H9 (cell line): ENCODE measurements around the gene LIPC. TPM values are rescaled to one million over a fixed set of nuclear protein-coding genes. Genes with fewer than 3 reads are reported as not detected.

Experiments
- DNase-seq: peaks from one replicate; pipeline ENCODE4 v3.0.0-alpha.2; 2017
- H2AFZ ChIP-seq: one replicate; pipeline ENCODE4 v1.6.1; 2013; ENCODE audit warnings: mild to moderate bottlenecking, low read length, control low read depth, moderate library complexity
- H2AK5ac ChIP-seq: 2 replicates; pipeline ENCODE4 v1.6.1; 2013; ENCODE audit warnings: low read length, control low read depth, mixed read lengths; ENCODE audit not compliant: insufficient read length
- H2BK120ac ChIP-seq: one replicate; pipeline ENCODE4 v1.6.1; 2013; ENCODE audit warnings: low read depth, mild to moderate bottlenecking, low read length, control low read depth, inconsistent platforms; ENCODE audit not compliant: poor library complexity, severe bottlenecking
- H2BK12ac ChIP-seq: 2 replicates; pipeline ENCODE4 v1.6.1; 2013; ENCODE audit warnings: low read length, control low read depth, mixed read lengths, low read depth; ENCODE audit not compliant: insufficient read length
- H2BK15ac ChIP-seq: 2 replicates; pipeline ENCODE4 v1.6.1; 2013; ENCODE audit warnings: low read depth, low read length, control low read depth
- H2BK20ac ChIP-seq: one replicate; pipeline ENCODE4 v1.6.1; 2013; ENCODE audit warnings: low read depth, mild to moderate bottlenecking, low read length, control low read depth, inconsistent platforms; ENCODE audit not compliant: poor library complexity, severe bottlenecking
- H2BK5ac ChIP-seq: 2 replicates; pipeline ENCODE4 v1.6.1; 2013; ENCODE audit warnings: low read length, control low read depth, mixed read lengths; ENCODE audit not compliant: insufficient read length
- H3K14ac ChIP-seq: 2 replicates; pipeline ENCODE4 v1.6.1; 2013; ENCODE audit warnings: low read length, control low read depth; ENCODE audit not compliant: insufficient read depth
- H3K18ac ChIP-seq: 2 replicates; pipeline ENCODE4 v1.6.1; 2013; ENCODE audit warnings: low read depth, mild to moderate bottlenecking, mixed read lengths, low read length, control low read depth; ENCODE audit not compliant: insufficient read length
- H3K23ac ChIP-seq: 2 replicates; pipeline ENCODE4 v1.6.1; 2013; ENCODE audit warnings: low read length, control low read depth, mixed read lengths, low read depth; ENCODE audit not compliant: insufficient read length
- H3K23me2 ChIP-seq: 2 replicates; pipeline ENCODE4 v1.6.1; 2013; ENCODE audit warnings: low read depth, mild to moderate bottlenecking, mixed read lengths, low read length, control low read depth; ENCODE audit not compliant: insufficient read length, poor library complexity, severe bottlenecking
- H3K27ac ChIP-seq: 2 replicates; pipeline ENCODE4 v1.5.1; 2013; ENCODE audit warnings: low read length, control low read depth, mixed read lengths, low read depth; ENCODE audit not compliant: insufficient read length
- H3K27me3 ChIP-seq: 2 replicates; pipeline ENCODE4 v1.6.1; 2013; ENCODE audit warnings: low read length, control low read depth, inconsistent platforms; ENCODE audit not compliant: insufficient read depth
- H3K4ac ChIP-seq: 2 replicates; pipeline ENCODE4 v1.6.1; 2013; ENCODE audit warnings: low read depth, mild to moderate bottlenecking, control low read depth, inconsistent platforms, low read length, moderate library complexity
- H3K4me1 ChIP-seq: 2 replicates; pipeline ENCODE4 v1.6.1; 2013; ENCODE audit warnings: low read length, control low read depth, inconsistent platforms; ENCODE audit not compliant: insufficient read depth
- H3K4me2 ChIP-seq: 2 replicates; pipeline ENCODE4 v1.6.1; 2013; ENCODE audit warnings: low read length, control low read depth, mixed read lengths; ENCODE audit not compliant: insufficient read length, insufficient read depth
- H3K56ac ChIP-seq: 2 replicates; pipeline ENCODE4 v1.6.1; 2013; ENCODE audit warnings: low read depth, mild to moderate bottlenecking, mixed read lengths, low read length, control low read depth; ENCODE audit not compliant: insufficient read length
- H3K79me1 ChIP-seq: 2 replicates; pipeline ENCODE4 v1.6.1; 2013; ENCODE audit warnings: low read depth, mild to moderate bottlenecking, moderate library complexity, low read length, control low read depth, inconsistent platforms; ENCODE audit not compliant: insufficient read depth, poor library complexity, severe bottlenecking
- H3K79me2 ChIP-seq: 2 replicates; pipeline ENCODE4 v1.6.1; 2013; ENCODE audit warnings: low read length, control low read depth, inconsistent platforms; ENCODE audit not compliant: insufficient read depth
- H3K9ac ChIP-seq: 2 replicates; pipeline ENCODE4 v1.6.1; 2013; ENCODE audit warnings: low read length, control low read depth, mixed read lengths; ENCODE audit not compliant: insufficient read length; ENCODE audit errors: extremely low read depth
- H3K9me3 ChIP-seq: one replicate; pipeline ENCODE4 v1.6.1; 2013; ENCODE audit warnings: low read depth, low read length, inconsistent platforms; ENCODE audit not compliant: control insufficient read depth
- H3T11ph ChIP-seq: one replicate; pipeline ENCODE4 v1.6.1; 2013; ENCODE audit warnings: mild to moderate bottlenecking, low read length, control low read depth, inconsistent platforms
- H4K20me1 ChIP-seq: one replicate; pipeline ENCODE4 v1.6.1; 2013; ENCODE audit not compliant: control insufficient read depth, insufficient read length, insufficient read depth
- H4K5ac ChIP-seq: 2 replicates; pipeline ENCODE4 v1.6.1; 2013; ENCODE audit warnings: low read depth, mild to moderate bottlenecking, mixed read lengths, low read length, control low read depth; ENCODE audit not compliant: insufficient read length
- H4K8ac ChIP-seq: replicated peaks from 2 replicates; pipeline ENCODE4 v1.6.1; 2013; ENCODE audit warnings: low read length, control low read depth, mixed read lengths, low read depth; ENCODE audit not compliant: insufficient read length
- H4K91ac ChIP-seq: 2 replicates; pipeline ENCODE4 v1.6.1; 2013; ENCODE audit warnings: low read depth, mild to moderate bottlenecking, moderate library complexity, mixed read lengths, low read length, control low read depth; ENCODE audit not compliant: insufficient read length
- H3K27ac Mint-ChIP-seq, 3 experiments: 2 replicates in 2 of 3; 3 replicates in 1 of 3; pipeline ENCODE4 v1.8.0; 2020 to 2021; ENCODE audit warnings: mixed read lengths in 3 of 3, mild to moderate bottlenecking in 1 of 3, moderate library complexity in 1 of 3
- H3K27me3 Mint-ChIP-seq: 2 replicates; pipeline ENCODE4 v1.8.0; 2021; ENCODE audit warnings: low read depth, mild to moderate bottlenecking, moderate library complexity, mixed read lengths
- H3K36me3 Mint-ChIP-seq, 3 experiments: 2 replicates in 2 of 3; 3 replicates in 1 of 3; pipeline ENCODE4 v1.8.0; 2020 to 2021; ENCODE audit warnings: low read depth in 3 of 3, mixed read lengths in 3 of 3; ENCODE audit not compliant: insufficient read depth in 1 of 3
- H3K4me1 Mint-ChIP-seq, 2 experiments: 2 replicates each; pipeline ENCODE4 v1.8.0; 2020; ENCODE audit warnings: mixed read lengths in 2 of 2
- H3K4me3 Mint-ChIP-seq, 2 experiments: 2 replicates in 1 of 2; 3 replicates in 1 of 2; pipeline ENCODE4 v1.8.0; 2020 to 2021; ENCODE audit warnings: mild to moderate bottlenecking in 2 of 2, mixed read lengths in 2 of 2, moderate library complexity in 1 of 2
- H3K9me3 Mint-ChIP-seq, 2 experiments: 2 replicates in 1 of 2; 3 replicates in 1 of 2; pipeline ENCODE4 v1.8.0; 2020; ENCODE audit warnings: mild to moderate bottlenecking in 2 of 2, mixed read lengths in 2 of 2, moderate library complexity in 1 of 2
- WGBS: extraction: QIAGEN DNeasy Blood & Tissue Kit; methylation state at CpG from one replicate; pipeline ENCODE4 v1.1.7; 2013; ENCODE audit warnings: missing lambda C conversion rate, low lambda C conversion rate, mixed read lengths; ENCODE audit not compliant: insufficient read length; ENCODE audit errors: extremely low coverage; 5-methylcytosine and 5-hydroxymethylcytosine counted together
- total RNA-seq: library from RNA; stranded (reverse); gene quantifications from 2 replicates; pipeline ENCODE4 v1.2.1, GENCODE V29; 2021
- TF ChIP-seq, protein P1 (sequence below): fragments of 200-600 bp; sonication (generic); conservative IDR thresholded peaks from 3 replicates; pipeline ENCODE4 v1.8.0; 2021; ENCODE audit warnings: antibody characterized with exemption, mild to moderate bottlenecking

LIPC gene
- total RNA-seq, 1 experiment from 2014 or later, result not detected

DNA sequence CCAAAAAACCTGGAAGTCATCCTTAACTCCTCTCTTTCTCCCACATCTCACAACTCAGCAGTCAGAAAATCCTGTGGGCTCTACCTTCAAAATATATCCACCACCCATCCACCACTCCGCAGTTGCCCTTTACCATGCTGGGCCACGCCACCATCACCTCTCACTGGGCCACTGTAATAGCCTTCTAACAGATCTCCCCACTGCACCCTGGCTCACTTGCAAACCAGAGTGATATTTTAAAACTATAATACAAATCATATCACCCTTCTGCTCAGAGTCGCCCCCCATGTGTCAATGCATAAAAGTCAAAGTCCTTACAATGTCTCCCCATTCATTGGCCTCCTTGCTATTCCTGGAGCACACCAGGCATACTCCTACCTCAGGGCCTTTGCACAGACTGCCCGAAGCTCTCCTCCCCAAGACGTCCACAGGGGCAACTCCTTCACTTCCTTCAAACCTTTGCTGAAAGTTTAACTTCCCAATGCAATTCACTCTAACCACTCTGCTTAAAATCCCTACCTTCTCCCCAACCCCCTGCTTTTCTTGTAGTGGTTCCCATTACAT lies 1.5 kb upstream of the LIPC start:
- Histone ChIP-seq H2BK12ac (no peak overlapping the region), H3K79me2 (no peaks in the 10 kb centered on the region), H3K4ac (no peak overlapping the region), H3K56ac (no peak overlapping the region), H3K23ac (no peak overlapping the region), H3K23me2 (no peaks in the 10 kb centered on the region), H2AFZ (no peak overlapping the region), H3K79me1 (no peaks in the 10 kb centered on the region), H3K4me2 (no peak overlapping the region), H2BK5ac (no peak overlapping the region), H4K20me1 (no peaks in the 10 kb centered on the region), H4K91ac (no peak overlapping the region), H2BK15ac (no peak overlapping the region), H3K9me3 (no peaks in the 10 kb centered on the region), H3K14ac (no peak overlapping the region), H3T11ph (no peak overlapping the region), H2AK5ac (no peak overlapping the region), H3K27me3 (no peaks in the 10 kb centered on the region), H4K8ac (no peak overlapping the region), H2BK20ac (no peak overlapping the region), H3K9ac (no peak overlapping the region), H2BK120ac (no peak overlapping the region), H3K27ac (no peak overlapping the region), H4K5ac (no peak overlapping the region), H3K18ac (no peak overlapping the region), H3K4me1 (no peaks in the 10 kb centered on the region)
- Mint-ChIP-seq H3K36me3 (no peaks in the 10 kb centered on the region), H3K4me1 (peaks cover 9 to 11% of the 10 kb centered on the region in 2 experiments; a peak in 3 of 4 replicates), H3K4me3 (no peak overlapping the region), H3K9me3 (no peaks in the 10 kb centered on the region), H3K27ac (no peak overlapping the region), H3K27me3 (no peaks in the 10 kb centered on the region; the same call in 1 of the 2 replicates)
- no CpG with 5 or more reads among the region's 5 CpGs for WGBS
- TF ChIP-seq, protein P1, sequence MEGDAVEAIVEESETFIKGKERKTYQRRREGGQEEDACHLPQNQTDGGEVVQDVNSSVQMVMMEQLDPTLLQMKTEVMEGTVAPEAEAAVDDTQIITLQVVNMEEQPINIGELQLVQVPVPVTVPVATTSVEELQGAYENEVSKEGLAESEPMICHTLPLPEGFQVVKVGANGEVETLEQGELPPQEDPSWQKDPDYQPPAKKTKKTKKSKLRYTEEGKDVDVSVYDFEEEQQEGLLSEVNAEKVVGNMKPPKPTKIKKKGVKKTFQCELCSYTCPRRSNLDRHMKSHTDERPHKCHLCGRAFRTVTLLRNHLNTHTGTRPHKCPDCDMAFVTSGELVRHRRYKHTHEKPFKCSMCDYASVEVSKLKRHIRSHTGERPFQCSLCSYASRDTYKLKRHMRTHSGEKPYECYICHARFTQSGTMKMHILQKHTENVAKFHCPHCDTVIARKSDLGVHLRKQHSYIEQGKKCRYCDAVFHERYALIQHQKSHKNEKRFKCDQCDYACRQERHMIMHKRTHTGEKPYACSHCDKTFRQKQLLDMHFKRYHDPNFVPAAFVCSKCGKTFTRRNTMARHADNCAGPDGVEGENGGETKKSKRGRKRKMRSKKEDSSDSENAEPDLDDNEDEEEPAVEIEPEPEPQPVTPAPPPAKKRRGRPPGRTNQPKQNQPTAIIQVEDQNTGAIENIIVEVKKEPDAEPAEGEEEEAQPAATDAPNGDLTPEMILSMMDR, result no peak
- DNase-seq, result no peak
